Fibroblast of lung (primary cell): ENCODE data around the gene KRT37.

ENCODE experiments used
- EZH2 ChIP-seq: IDR thresholded peaks from 2 replicates; pipeline ENCODE4 v1.5.1; 2012; ENCODE audit warnings: low read length, control low read depth, mild to moderate bottlenecking; ENCODE audit errors: missing control alignments
- TF ChIP-seq, protein P1 (sequence below), 2 donors: IDR thresholded peaks in 1 of 2; conservative IDR thresholded peaks in 1 of 2; 1 replicate in 1 of 2; 2 replicates in 1 of 2; pipeline ENCODE4 v1.5.1; 2011 to 2012; ENCODE audit warnings: low read length in 2 of 2, control low read depth in 1 of 2, inconsistent platforms in 1 of 2, low read depth in 1 of 2, mild to moderate bottlenecking in 1 of 2

DNA sequence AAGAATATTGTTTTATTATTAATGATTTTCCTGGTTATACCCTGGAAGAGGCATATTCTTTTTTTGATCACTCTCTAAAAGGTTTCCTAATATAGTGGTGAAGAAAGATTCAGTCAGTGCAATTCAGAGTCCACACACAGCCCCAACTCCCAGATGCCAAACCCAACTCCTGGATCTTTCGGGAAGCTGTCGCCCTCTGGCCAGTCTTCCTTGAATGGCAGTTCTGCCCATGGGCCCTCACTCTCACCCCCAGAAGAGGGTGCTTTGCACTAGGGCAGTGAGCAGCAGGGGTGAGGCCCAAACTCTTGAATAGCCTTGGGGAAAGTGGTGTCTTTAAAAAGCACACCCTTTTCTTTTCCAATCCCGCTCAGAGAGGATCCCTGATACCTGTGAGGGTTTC lies 31.8 kb upstream of the KRT37 start:
- TF ChIP-seq, protein P1, sequence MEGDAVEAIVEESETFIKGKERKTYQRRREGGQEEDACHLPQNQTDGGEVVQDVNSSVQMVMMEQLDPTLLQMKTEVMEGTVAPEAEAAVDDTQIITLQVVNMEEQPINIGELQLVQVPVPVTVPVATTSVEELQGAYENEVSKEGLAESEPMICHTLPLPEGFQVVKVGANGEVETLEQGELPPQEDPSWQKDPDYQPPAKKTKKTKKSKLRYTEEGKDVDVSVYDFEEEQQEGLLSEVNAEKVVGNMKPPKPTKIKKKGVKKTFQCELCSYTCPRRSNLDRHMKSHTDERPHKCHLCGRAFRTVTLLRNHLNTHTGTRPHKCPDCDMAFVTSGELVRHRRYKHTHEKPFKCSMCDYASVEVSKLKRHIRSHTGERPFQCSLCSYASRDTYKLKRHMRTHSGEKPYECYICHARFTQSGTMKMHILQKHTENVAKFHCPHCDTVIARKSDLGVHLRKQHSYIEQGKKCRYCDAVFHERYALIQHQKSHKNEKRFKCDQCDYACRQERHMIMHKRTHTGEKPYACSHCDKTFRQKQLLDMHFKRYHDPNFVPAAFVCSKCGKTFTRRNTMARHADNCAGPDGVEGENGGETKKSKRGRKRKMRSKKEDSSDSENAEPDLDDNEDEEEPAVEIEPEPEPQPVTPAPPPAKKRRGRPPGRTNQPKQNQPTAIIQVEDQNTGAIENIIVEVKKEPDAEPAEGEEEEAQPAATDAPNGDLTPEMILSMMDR (conservative IDR thresholded peaks at IDR 0.05 in 1 of 2, IDR thresholded peaks at IDR 0.05 in 1 of 2; ENCODE audit: low read depth in 1 of 2, low read length in 2 of 2) = peak in 1 of 2 donors; percentile 19
- TF ChIP-seq EZH2 = no peak
